ENCODE data around the gene NMUR2. TPM values are rescaled to one million over a fixed set of nuclear protein-coding genes. Genes with fewer than 3 reads are reported as not detected.

NMUR2 gene
- total and polyA plus RNA-seq, 2 of the 8 experiments (the other 6 are each of a cell fraction or from before 2014, with no cell fraction given): 0.11 TPM; not detected in 1

- no peak for TF ChIP-seq TAF7 (optimal IDR thresholded peaks at IDR 0.05; ENCODE audit: borderline replicate concordance, low read depth, low read length)
- no peak for TF ChIP-seq SP4 (IDR thresholded peaks at IDR 0.05; ENCODE audit: low read length)
- no peak for TF ChIP-seq EP300 (IDR thresholded peaks at IDR 0.05; ENCODE audit: borderline replicate concordance in 1 of 2, low read depth in 2 of 2, low read length in 2 of 2)
- TF ChIP-seq JUND (IDR thresholded peaks at IDR 0.05; ENCODE audit: low read length): no peak
- no peak for TF ChIP-seq RAD21 (IDR thresholded peaks at IDR 0.05 in 1 of 2, conservative IDR thresholded peaks at IDR 0.05 in 1 of 2; ENCODE audit: low read depth in 2 of 2, low read length in 2 of 2)
- no peak for TF ChIP-seq EGR1 (IDR thresholded peaks at IDR 0.05; ENCODE audit: borderline replicate concordance, low read depth, low read length)
- Histone ChIP-seq H3K4me3 (ENCODE audit: extremely low read depth in 1 of 4, insufficient read depth in 2 of 4, low read depth in 3 of 4, low read length in 4 of 4) (no peak overlapping the region), H3K79me2 (ENCODE audit: control insufficient read depth in 1 of 2, insufficient read depth in 2 of 2, low read length in 2 of 2) (no peaks in the 10 kb centered on the region), H3K14ac (ENCODE audit: insufficient read length) (no peak overlapping the region), H3K27ac (ENCODE audit: low read depth, low read length) (no peak overlapping the region), H2BK12ac (ENCODE audit: low read depth, low read length) (no peak overlapping the region), H3K23ac (ENCODE audit: insufficient read length) (no peak overlapping the region), H2BK120ac (replicated peaks; ENCODE audit: low read depth, low read length) (no peak overlapping the region), H3K9ac (replicated peaks in 1 of 4; ENCODE audit: extremely low read depth in 1 of 4, low read depth in 3 of 4, low read length in 3 of 4) (no peak overlapping the region), H3K36me3 (ENCODE audit: control insufficient read depth in 2 of 4, insufficient read depth in 4 of 4, low read length in 3 of 4) (no peaks in the 10 kb centered on the region), H3K27me3 (replicated peaks in 1 of 4; ENCODE audit: control insufficient read depth in 3 of 4, extremely low read depth in 1 of 4, insufficient read depth in 3 of 4, low read length in 3 of 4) (no peaks in the 10 kb centered on the region), H3K18ac (ENCODE audit: extremely low read depth, low read length) (no peak overlapping the region), H4K8ac (ENCODE audit: extremely low read depth, insufficient read depth, low read length) (no peak overlapping the region), H4K20me1 (replicated peaks in 1 of 2; ENCODE audit: control insufficient read depth in 1 of 2, insufficient read depth in 2 of 2, low read length in 2 of 2) (no peaks in the 10 kb centered on the region), H4K91ac (replicated peaks; ENCODE audit: insufficient read length, low read length) (no peak overlapping the region), H3K56ac (replicated peaks; ENCODE audit: insufficient read length, low read depth, low read length) (no peak overlapping the region), H3K4ac (replicated peaks; ENCODE audit: insufficient read length, low read depth, low read length) (no peak overlapping the region), H3K79me1 (ENCODE audit: low read depth, low read length) (no peaks in the 10 kb centered on the region), H3K4me2 (ENCODE audit: insufficient read depth in 1 of 2, low read depth in 2 of 2, low read length in 2 of 2) (no peak overlapping the region), H2BK15ac (ENCODE audit: low read length) (no peak overlapping the region), H3K23me2 (ENCODE audit: low read depth, low read length) (no peaks in the 10 kb centered on the region), H3K4me1 (replicated peaks in 1 of 4; ENCODE audit: control insufficient read depth in 3 of 4, insufficient read depth in 4 of 4, low read length in 3 of 4) (no peaks in the 10 kb centered on the region), H3K9me3 (ENCODE audit: insufficient read depth in 2 of 2, low read depth in 1 of 2, low read length in 1 of 2) (peaks cover 0 to 4% of the 10 kb centered on the region in 2 experiments; a peak in 2 of 4 replicates), H2AK5ac (ENCODE audit: low read depth, low read length) (no peak overlapping the region), H4K5ac (ENCODE audit: insufficient read length, low read depth, low read length) (no peak overlapping the region), H2BK20ac (ENCODE audit: low read length) (no peak overlapping the region), H2BK5ac (ENCODE audit: low read depth, low read length) (no peak overlapping the region), H2AFZ (ENCODE audit: low read length) (no peak overlapping the region)
- ChIA-PET POLR2A (ENCODE audit: partially characterized antibody) (no interaction called here), CTCF (ENCODE audit: partially characterized antibody) (no interaction called here)
- FAIRE-seq (no peak), DNase-seq (ENCODE audit: low read depth in 1 of 2, low spot score in 2 of 2) (no peak)
These were observed 11.6 kb downstream of the NMUR2 start for GRCh38 chr5:152393441-152393840.

Data from H1 (cell line).